ENCODE results near the gene SIRT3.

GRCh38 chr11:272931-273198 lies 36.7 kb upstream of the SIRT3 start:
- TF ChIP-seq SP1 (IDR thresholded peaks at IDR 0.05) (no peak), ELF4 (IDR thresholded peaks at IDR 0.05) (no peak), FOXA1 (IDR thresholded peaks at IDR 0.05) (no peak), CTBP1 (IDR thresholded peaks at IDR 0.05; ENCODE audit: borderline replicate concordance) (no peak), ARNT (IDR thresholded peaks at IDR 0.05) (no peak), TARDBP (IDR thresholded peaks at IDR 0.05) (no peak), SUZ12 (IDR thresholded peaks at IDR 0.05) (no peak), L3MBTL2 (conservative IDR thresholded peaks at IDR 0.05) (no peak), FOXM1 (IDR thresholded peaks at IDR 0.05; ENCODE audit: borderline replicate concordance) (no peak), BHLHE40 (IDR thresholded peaks at IDR 0.05; ENCODE audit: borderline replicate concordance) (no peak)
- TF ChIP-seq, protein P1, sequence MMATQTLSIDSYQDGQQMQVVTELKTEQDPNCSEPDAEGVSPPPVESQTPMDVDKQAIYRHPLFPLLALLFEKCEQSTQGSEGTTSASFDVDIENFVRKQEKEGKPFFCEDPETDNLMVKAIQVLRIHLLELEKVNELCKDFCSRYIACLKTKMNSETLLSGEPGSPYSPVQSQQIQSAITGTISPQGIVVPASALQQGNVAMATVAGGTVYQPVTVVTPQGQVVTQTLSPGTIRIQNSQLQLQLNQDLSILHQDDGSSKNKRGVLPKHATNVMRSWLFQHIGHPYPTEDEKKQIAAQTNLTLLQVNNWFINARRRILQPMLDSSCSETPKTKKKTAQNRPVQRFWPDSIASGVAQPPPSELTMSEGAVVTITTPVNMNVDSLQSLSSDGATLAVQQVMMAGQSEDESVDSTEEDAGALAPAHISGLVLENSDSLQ (IDR thresholded peaks at IDR 0.05) = no peak

Measured in HEK293T (cell line).